Measurements from ENCODE around the gene IGF2R.

DNA sequence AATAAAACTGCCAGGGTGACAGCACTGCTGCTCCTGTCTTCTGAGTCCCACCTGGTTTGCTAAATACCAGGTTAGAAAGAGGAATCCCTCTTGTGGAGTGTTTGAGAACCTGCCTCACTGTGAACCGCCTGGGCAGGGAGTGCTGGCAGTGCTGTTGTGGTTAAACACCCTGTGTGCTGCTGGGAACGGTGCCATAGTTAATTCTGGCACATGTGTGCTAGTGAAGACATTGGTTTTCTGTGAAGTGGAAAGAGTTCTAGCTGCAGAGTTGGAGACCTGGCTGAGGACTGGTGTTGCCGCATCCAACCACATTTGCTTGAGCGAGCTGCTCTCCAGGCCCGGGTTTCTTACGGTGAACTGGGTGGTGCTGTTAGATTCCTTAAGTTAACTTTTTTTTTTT is 72.7 kb downstream of the IGF2R start:
- TF ChIP-seq POLR2A (IDR thresholded peaks at IDR 0.05; ENCODE audit: low read length), result no peak
- no peak for TF ChIP-seq GATA1 (IDR thresholded peaks at IDR 0.05; ENCODE audit: low read depth, low read length)
